Measurements from ENCODE around the gene SALL1.

The SALL1 gene

GRCh38 chr16:51156807-51157200 is 5.7 kb upstream of the SALL1 start:
- DNase-seq (ENCODE audit: low spot score) = no peak

- DNase-seq (ENCODE audit: low spot score) = no peak
Measured at GRCh38 chr16:51155820-51156806, 5.0 kb upstream of the SALL1 start.

DNA sequence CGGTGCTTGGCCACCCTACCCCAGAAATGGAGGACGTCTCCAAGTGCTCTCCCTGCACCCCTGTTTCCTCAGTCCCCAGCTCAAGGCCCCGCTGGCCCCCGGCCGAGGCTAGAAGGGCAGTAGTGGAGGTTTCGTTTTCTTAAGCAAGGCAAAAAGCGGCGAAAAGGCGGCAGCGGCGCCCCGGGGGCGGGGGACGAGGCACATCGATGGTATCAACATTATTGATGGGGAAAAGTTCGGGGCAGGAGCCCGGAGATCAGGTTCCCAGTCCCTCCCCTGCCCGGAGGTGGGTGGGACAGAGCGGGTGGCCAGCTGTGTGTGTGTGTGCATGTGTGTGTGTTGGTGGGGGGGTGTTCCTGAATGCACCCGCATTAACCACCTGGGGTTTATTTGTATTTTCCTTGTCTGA is 4.1 kb upstream of the SALL1 start:
- DNase-seq (ENCODE audit: low spot score) = no peak

DNA sequence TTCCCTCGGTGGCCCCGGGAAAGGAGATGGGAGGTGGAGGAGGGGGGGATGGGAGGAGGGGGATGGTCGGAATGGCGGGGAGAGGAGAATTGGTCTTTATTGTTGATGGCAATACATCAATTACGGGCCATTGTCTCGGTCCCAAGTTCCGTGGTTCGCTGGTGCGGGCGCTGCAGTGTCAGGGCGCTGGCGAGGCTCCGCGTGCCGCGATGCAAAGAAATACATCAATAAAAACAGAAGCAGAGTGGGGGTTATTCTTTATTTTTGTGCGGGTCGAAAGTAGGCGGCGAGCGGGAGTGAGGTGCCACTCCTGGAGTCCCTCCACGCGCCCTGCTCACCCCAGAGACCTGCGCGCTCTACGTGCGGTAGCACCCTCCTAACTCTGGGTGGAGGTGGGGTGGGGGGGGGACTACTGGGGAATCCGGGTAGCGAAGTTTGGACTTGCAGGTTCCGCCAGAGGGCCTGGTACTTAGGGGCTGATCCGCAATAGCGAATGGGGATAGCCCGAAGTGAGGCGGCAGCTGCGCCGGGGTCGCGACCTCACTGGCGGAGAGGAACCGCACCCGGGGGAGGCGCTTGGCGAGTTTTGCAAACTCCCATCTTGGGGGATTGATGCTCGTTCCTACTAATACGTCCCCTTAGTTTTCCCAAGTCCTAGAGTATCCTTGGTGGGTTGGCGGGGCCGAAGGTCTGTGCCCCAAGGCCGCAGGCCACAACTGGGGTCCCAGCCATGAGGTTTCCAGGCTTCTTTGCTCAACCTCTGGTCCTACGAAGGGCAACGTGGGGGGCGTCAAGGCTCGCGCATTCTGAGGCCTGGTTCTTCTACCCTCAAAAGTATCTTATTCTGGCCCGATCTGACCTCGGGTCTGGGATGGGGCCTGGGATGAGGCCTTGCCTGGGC is 3.5 kb upstream of the SALL1 start:
- no peak for DNase-seq (ENCODE audit: low spot score)

- DNase-seq (ENCODE audit: low spot score) = no peak
Measured at GRCh38 chr16:51153577-51154031, 2.5 kb upstream of the SALL1 start.

GRCh38 chr16:51152691-51153576 is 1.9 kb upstream of the SALL1 start:
- no peak for DNase-seq (ENCODE audit: low spot score)

DNA sequence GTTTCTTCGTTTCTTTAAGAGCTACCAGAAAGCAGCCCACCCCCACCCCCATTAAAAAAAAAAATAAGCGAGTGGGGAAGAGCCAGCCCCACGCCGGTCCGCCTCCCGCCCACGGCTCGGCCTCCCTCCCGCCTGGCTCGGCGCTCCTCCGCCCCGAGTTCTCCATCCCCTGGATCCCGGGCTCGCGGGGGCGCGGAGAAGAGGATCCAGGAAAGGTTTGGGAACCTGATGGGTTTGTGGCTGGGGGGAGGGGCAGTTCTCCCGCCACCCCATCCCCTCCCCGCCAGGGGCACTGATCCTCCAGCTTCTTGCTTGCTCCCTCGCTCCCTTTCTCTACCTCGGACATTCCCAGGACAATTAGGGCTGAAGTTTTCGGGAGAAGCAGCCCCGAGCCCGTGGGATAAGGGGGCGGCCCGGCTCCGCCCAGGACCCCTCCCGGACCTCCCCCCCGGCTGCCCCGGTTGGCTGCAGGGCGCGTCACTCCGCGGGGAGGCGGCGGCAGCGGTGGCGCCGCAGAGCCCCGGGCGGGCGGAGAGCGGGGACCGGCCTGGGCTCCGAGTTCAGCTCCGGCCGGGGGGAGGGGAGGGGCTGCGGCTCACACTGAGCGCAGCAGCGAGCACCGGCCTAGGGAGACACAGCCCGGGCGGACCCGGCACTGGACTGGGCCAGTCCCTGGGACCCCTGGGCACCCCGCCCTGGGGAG is 1.0 kb upstream of the SALL1 start:
- DNase-seq (ENCODE audit: low spot score) = no peak

- no peak for DNase-seq (ENCODE audit: low spot score)
Measured at GRCh38 chr16:51151435-51151960, 428 bp upstream of the SALL1 start.

DNA sequence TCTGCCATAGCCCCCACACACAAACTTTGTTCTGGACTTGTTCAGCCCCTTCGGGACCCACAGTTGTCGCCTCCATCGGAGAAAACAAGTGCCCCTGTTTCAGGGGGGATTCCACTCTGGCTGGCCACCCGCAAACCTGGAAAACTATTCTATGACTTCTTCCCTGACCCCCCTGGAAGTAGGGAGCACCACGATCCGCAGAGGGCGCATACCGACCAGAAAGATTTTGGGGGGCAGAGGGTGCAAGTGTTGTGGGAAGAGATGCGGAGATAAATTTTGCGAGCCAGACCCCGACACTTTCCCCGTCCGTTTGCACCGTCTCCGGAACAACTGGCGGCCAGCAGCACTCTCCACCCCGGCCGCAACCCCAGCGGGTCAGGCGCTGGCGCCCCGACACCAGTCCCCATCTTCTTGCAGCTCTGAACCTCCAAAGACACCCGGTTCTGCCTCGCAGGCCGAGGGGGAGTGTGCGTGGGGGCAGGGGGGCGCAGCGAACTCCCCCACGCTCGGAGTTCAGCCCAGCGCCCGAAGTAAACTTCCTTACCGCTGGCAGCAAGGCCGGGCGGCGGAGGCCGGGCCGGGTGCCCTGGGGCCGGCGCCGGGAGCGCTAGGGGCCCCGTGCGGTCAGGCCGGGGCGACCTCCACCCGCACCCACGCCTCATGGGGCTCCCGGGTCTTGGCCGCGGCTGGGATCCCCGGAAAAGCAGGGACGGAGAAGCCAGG is 744 bp downstream of the SALL1 start:
- DNase-seq (ENCODE audit: low spot score) = no peak

DNA sequence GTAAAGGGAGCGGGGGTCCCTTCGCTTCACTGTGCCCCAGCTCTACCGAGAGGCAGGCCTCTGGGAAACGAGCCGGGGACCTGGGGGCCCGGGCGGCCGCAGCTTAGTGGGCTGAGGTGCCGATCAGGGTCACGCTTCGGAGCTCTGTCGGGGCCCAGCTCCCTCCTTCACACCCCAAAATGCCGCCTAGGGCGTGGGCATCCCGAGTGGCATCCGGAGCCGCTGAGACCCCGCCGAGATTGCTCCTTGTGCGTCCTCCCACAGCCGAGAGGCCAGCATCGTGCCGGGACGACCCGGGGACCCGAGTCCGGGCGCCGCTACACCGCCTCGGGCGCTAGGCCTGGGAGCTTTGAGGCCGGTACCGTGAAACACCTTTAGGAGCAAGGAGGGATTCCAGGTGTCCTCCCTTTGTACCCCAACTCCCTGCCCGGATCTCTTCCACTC is 1.3 kb downstream of the SALL1 start:
- DNase-seq (ENCODE audit: low spot score) = no peak

GRCh38 chr16:51149251-51149661 is 1.8 kb downstream of the SALL1 start:
- DNase-seq (ENCODE audit: low spot score) = no peak

DNA sequence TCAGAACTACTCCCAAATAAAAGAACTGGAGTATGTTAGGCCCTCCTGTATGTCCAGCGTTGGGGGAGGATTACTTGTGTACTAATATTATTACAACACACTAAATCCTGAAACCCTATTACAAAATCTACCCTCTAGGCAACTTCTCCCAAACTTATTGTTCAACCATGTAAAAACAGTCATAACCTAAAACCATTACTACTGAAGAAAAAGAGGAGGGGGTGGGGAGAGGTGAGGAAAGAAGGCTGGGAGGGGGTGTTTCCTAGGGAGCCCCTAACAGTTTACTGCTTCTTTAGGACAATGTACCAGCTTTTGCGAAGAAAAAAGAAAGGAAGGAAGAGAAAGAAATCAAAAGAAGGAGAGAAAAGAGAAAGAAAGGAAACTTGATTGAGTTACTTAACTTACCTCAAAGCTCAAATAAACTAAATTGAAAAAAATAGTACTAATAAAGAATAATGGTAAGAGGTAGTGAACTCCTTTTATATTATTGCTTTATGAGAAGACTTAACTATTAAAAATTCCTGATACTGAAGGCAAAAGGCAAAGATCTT is 2.3 kb downstream of the SALL1 start:
- no peak for DNase-seq (ENCODE audit: low spot score)

DNA sequence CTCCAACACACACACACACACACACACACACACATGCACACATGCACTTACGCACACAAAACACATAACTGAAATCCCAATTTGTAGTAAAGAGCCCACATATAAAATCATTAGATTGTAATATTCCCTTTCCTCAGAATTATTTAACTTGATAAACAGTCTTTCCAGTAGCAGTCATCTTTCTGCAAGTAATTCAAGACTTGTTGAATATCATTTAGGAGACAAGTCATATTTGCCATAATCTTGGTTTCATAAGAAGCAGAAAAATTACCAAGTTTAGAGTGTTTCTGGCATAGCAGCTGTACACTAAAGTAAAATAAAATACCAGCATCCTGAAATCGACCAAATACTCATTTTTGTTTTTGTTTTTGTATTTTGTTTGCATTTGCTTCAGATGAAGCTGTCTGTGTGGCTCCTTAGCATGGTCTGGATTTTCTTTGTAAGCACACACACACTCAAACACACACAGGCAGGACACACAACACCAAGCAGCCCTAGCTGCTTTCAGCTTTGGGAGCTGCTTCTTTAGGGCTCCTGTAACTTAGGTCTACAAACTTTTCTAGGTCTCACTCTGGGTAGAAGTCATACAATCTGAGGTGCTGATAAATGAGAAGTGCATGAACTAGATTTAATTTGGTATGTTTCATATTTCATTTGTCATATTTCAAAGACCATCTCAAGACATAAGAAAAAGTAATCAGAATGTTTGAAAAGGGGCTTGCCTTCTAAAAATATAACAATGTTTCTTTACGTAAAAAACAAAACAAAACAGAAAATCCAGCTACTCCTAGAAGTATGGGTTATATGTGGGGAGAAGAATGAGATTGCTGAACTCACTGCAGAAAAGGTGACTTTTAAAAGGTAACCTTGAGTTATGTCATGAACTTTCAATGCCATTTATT is 3.0 kb downstream of the SALL1 start:
- DNase-seq (ENCODE audit: low spot score) = no peak

GRCh38 chr16:51146256-51146924 is 4.7 kb downstream of the SALL1 start:
- DNase-seq (ENCODE audit: low spot score) = no peak

DNA sequence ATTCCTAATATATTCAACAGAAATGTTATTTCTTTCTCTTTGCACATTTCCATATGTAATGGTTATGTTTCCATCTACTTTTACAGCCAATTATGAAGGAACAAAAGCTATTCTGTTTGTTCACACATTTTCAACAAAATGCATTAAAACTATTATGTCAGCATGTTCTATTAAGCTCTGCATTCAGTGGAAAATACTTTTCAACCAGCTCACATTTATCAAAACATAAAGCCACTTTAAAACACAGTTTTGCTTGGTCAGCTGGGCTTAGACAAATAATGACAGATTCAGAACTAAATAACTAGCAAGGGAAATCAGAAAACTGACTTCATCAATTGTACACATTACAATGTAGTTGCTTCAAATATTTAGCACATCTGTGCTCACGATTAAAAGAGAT is 6.9 kb downstream of the SALL1 start:
- DNase-seq (ENCODE audit: low spot score) = no peak

- no peak for DNase-seq (ENCODE audit: low spot score)
Measured at GRCh38 chr16:51143196-51143977, 7.7 kb downstream of the SALL1 start.

- DNase-seq (ENCODE audit: low spot score) = no peak
Measured at GRCh38 chr16:51141541-51141940, 9.5 kb downstream of the SALL1 start.
